ENCODE results near the gene ZNF362.

- no peak for TF ChIP-seq POLR2A (IDR thresholded peaks at IDR 0.05; ENCODE audit: borderline replicate concordance, extremely low read depth, insufficient read depth, insufficient read length)
- TF ChIP-seq, protein P1, sequence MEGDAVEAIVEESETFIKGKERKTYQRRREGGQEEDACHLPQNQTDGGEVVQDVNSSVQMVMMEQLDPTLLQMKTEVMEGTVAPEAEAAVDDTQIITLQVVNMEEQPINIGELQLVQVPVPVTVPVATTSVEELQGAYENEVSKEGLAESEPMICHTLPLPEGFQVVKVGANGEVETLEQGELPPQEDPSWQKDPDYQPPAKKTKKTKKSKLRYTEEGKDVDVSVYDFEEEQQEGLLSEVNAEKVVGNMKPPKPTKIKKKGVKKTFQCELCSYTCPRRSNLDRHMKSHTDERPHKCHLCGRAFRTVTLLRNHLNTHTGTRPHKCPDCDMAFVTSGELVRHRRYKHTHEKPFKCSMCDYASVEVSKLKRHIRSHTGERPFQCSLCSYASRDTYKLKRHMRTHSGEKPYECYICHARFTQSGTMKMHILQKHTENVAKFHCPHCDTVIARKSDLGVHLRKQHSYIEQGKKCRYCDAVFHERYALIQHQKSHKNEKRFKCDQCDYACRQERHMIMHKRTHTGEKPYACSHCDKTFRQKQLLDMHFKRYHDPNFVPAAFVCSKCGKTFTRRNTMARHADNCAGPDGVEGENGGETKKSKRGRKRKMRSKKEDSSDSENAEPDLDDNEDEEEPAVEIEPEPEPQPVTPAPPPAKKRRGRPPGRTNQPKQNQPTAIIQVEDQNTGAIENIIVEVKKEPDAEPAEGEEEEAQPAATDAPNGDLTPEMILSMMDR (IDR thresholded peaks at IDR 0.05 in 2 of 3, conservative IDR thresholded peaks at IDR 0.05 in 1 of 3; ENCODE audit: borderline replicate concordance in 1 of 3, insufficient read depth in 1 of 3, low read depth in 2 of 3, low read length in 2 of 3): no peak
- TF ChIP-seq FOSL1 (IDR thresholded peaks at IDR 0.05; ENCODE audit: low read depth): no peak
- TF ChIP-seq ELF1 (IDR thresholded peaks at IDR 0.05; ENCODE audit: borderline replicate concordance, low read depth): no peak
- TF ChIP-seq RAD21 (IDR thresholded peaks at IDR 0.05; ENCODE audit: low read depth): no peak
- TF ChIP-seq POLR2AphosphoS5 (IDR thresholded peaks at IDR 0.05; ENCODE audit: low read depth, low read length): no peak
- TF ChIP-seq TCF7L2 (IDR thresholded peaks at IDR 0.05; ENCODE audit: borderline replicate concordance, extremely low read depth, insufficient read depth, insufficient read length): no peak
- TF ChIP-seq SIN3A (IDR thresholded peaks at IDR 0.05; ENCODE audit: low read depth): no peak
- no peak for TF ChIP-seq ZNF274 (IDR thresholded peaks at IDR 0.05; ENCODE audit: low read depth, low read length)
- TF ChIP-seq EZH2phosphoT487 (IDR thresholded peaks at IDR 0.05; ENCODE audit: borderline replicate concordance): no peak
- no peak for TF ChIP-seq EZH2 (IDR thresholded peaks at IDR 0.05)
Measured at GRCh38 chr1:33295023-33295422, 38.7 kb downstream of the ZNF362 start.

All from HCT116 (cell line).